CD4-positive, alpha-beta T cell treated with Interleukin-10 for 1 hour (primary cell): Measurements from ENCODE around the gene KRIT1.
"Not testable (repeated sequence)": the region's sequence is repeated elsewhere in the genome, so short reads cannot be mapped to it uniquely, and the experiment has no call there.

Source experiments
- DNase-seq: peaks from one replicate; pipeline ENCODE4 v3.0.0-alpha.2; 2020

KRIT1 gene

DNA sequence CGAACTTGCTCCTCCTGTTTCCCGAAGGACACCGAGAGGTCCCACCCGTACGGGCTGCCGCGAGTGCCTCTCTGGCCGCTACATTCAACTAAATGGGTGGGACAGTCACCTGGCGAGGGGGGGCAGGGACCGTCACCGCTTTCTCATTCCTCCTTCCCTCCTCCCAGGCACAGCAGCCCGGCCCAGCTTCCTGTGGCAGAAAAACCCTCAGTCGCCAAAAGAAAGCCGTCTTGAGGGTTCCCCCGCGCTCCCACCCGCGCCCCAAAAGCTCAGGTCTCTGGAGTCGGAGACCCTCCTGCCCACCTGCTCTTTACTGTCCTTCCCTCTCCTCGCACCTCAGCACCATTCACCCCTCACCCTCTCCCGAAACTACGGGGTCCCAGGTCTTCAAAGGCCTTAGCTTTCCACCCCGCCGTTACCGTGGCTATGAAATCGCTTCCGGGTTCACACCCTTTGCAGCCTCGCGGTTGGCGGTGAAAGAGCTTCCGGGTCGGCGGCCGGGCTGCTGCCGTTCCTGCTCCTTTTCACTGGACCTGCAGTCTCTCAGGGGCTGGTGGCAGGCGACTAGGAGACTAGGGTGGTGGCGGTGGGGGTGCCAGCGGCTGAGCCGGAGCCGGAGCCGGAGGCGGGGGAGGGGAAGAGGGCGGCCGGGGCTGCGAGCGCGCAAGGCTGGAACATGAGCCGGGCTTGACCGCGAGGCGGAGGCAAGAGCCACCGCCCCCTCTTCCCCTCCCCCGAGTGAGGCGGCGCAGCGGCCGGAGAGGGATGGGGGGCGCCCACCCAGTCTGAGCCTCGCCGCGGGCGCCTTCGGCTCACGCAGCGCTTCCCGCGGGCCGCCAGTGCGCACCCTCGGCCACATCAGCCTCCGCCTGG lies at the start of gene KRIT1, which contains the start of gene ANKIB1:
TSS of gene KRIT1 (minus strand) at position 428 of the 873 bp plus-strand sequence. CDS start 3,779 bp downstream, outside the sequence.
TSS of gene ANKIB1 (plus strand) at position 488 of the 873 bp plus-strand sequence. CDS start 49,005 bp downstream, outside the sequence.
- DNase-seq, result peak; percentile 89

DNA sequence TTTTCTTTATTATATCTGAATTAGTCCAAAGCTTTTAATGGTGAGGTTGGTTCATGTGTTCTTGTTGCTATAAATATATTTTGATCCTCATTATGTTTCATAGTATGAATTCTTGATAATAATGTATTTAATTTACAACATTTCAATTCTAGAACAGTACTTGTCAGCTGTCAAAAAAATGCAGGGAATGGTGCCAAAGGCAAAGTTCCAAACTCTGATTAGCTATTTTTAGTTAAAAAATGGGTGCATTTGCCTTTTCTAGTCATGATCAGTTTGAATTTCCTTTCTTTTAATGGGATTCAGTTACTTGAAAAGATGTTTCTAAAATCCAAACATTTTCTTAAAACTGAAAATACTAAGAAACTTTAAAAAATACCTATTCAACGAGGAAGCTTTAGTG lies 49.7 kb upstream of the KRIT1 start:
- DNase-seq, result no peak

DNA sequence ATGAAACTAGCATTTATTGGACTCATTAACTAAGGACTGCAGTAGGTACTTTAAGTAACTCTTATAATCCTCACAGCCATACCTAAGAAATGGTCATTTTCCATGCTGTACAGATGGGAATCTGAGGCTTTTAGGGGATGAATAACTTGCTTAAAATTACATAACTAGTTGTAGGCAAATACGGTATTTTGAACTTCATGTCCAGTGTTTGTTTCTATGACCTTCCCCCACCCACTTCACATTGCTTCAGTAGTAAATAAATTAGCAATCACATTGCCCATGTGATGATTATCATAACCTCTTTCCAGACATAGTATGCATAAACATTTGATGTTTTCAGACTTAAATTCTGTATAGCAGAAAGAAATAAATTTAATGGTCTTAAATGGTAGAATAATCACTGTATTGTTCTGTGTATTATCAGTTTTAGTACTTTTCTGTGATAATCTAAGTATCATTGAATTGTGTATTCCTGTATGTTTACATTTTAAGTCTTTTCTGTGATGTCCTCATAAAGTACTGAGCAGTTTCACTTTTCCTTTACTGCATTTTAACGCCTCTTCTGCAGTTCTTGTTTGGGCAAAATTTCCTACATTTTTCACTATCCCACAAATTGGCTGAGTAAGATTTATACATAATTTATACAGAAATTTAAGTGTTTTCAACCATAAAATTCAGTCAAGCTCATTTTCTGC lies 48.3 kb upstream of the KRIT1 start:
- no peak for DNase-seq

DNA sequence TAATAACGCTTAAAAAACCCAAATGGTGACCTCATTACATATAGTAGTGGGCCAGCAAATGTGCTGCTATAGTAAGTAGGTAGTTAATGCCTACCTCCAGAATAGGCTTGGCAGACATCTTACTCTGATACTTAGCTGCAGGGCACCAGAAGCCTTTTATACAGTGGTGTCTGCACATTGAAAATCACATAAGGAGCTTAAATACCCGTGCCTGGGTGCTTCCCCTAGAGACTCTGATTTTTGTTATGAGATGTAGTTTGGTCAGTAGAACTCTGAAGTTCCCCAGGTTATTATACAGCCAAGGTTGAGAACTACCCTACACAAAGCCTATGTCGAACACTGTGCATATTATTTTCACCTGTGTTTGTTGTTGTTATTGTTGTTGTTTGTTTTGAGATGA lies 47.3 kb upstream of the KRIT1 start:
- DNase-seq, result no peak

DNA sequence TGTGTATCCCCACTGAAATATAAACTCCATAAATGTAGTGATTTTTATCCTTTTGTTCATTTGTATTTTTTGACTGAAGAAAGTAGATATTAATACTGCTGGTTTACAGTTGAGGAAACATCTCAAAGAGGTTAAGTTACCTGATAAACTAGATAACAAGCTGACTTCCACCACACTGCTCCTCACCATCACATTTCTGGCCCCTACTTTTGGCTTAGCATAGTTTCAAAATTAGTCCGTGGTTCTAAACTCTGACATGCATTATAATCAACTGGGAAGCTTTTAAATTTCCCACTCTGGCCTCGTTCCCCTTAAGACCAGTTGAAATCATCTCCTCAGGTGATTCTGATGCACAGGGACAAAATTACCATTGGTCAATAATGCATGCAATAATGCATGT lies 43.6 kb upstream of the KRIT1 start:
- no peak for DNase-seq

DNA sequence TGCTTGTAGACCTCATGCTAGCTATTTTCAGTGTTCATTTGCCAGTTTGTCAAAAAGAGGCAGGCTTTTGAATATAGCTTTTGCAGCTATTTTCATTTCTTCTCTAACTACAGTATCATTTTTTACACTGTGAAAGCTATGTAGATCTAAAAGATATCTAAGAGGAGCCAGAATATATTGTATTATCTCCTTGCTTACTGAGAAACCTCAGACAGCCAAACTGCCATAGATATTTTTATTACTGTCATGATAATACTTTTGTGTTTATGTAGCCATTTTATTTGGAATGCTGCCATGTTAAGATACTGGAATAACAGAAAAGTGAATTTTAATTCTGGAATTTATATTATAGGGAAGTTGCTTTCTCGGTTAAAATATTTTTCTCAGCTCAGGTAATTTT lies 37.2 kb upstream of the KRIT1 start:
- no peak for DNase-seq

DNA sequence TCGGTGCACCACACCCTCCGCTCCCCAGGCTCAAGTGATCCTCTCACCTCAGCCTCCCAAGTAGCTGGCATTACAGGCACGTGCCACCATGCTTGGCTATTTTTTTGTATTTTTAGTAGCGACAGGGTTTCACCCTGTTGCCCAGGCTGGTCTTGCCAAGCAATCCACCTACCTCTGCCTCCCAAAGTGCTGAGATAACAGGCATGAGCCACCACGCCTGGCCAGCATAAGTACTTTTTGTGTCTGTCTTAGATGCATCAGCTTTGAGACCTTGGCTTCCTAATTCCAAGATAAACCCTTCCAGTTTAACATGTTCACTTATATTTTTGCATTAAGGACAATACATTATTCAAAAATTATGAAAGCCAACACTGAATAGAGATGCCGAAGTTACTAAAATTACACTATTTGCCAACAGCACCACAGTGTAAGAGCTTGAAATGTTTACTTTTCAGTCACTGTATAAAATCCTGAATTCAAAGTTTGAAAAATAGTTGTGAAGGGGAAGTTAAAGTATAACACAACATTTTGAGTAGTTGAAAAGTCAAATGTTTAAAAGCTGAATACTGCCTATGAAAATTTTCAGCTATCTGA lies 36.6 kb upstream of the KRIT1 start:
- no peak for DNase-seq

DNA sequence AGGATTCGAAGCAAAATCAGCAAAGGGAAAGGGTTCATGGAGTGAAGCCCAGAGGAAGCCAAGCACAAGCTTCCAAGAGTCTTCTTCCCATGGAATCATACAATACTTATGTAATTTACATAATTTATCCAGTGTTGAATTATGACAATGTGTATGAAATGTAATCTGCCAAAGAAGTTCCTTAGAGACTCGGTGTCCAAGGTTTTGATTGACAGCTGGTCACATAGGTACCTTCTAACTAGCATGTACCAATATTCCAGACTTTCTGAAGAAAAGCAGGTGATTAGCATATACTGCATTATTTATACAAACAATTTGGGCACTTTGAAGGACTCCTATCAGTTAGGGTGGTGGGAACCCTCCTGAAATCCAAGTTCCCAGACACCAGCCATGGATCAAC lies 35.3 kb upstream of the KRIT1 start:
- no peak for DNase-seq

DNA sequence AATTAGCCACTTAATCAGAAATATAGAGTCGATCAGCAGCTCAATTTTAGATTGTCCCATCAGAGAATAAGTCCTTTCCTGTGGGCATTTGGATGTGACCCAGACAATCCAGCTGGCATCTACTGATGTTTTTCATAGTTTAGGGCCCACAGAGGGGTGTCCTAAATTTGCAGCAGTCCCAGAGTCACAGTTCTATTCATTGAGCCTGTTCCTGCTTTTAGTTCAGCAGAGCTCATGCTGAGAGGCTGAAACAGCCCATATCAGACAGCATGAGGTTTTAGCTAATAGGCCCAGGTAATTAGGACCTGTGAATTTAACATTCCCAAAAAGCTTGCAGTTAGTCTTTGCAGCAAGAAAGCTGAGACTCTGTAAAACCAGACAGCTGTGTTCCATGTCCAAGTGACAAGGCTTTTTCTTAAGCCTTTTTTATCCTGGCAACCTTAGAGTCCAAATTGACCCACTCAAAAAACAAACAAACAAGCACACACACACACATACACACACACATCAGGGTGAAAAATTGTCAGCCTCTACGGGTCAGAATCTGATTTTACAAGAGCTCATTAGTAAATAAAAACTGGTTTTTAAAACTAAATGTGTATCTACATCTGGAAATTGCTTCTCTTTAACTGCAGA lies 33.8 kb upstream of the KRIT1 start:
- no peak for DNase-seq

DNA sequence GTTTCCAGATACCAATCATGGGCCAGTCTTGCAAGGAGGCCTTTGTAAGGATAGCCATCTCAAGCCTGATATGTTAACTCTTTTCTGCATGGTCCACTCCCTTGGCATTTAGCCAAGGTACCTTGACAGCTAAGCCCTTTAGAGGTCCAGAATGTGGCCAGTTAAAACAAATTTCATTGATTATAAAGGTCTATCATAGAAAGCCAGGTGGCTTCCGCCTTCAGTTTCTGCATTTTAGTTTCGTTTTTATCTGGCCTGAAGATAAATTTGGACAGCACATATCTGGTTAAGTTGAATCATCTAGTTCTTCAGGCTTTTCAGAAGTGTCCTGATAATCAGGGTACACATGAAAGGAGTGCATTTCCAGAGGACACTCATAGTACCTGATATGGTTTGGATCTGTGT lies 30.7 kb upstream of the KRIT1 start:
- no peak for DNase-seq

DNA sequence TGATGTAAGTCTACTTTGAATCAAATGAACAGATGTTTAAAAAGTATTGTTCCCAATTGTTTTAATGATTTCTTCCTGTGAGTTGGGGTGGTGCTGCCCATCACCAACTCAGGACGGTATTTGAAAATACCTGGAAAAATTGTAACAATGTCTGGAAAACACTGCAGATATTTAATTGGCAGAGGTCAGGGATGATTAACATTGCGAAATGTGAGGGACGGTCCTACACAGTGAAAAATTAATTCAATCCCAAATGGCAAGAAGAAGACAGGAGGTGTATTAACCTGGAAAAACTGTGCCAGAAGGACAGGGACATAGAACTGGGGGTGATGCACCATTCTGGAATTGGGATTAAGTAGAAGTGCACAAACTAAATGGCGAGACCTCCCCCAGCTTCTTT lies 29.6 kb upstream of the KRIT1 start:
- no peak for DNase-seq

DNA sequence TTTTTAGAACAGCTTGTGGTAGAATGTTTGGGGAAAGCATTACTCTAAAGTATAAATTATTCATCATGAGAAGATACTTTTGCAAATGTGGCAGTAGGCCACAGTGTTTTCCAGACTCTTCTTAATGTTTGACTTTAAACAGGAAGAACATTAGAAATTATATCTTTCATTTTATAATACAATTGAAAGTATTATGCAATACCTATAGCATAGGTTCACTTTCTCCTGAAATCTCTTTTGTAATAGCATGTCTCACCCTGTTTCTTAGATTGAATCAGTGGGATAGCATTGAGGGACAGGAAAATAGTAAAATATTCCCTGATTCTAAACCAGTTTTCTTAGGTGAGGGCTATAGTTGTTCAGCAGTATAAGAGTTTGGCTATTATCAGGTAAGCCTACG lies 23.2 kb upstream of the KRIT1 start:
- no peak for DNase-seq

DNA sequence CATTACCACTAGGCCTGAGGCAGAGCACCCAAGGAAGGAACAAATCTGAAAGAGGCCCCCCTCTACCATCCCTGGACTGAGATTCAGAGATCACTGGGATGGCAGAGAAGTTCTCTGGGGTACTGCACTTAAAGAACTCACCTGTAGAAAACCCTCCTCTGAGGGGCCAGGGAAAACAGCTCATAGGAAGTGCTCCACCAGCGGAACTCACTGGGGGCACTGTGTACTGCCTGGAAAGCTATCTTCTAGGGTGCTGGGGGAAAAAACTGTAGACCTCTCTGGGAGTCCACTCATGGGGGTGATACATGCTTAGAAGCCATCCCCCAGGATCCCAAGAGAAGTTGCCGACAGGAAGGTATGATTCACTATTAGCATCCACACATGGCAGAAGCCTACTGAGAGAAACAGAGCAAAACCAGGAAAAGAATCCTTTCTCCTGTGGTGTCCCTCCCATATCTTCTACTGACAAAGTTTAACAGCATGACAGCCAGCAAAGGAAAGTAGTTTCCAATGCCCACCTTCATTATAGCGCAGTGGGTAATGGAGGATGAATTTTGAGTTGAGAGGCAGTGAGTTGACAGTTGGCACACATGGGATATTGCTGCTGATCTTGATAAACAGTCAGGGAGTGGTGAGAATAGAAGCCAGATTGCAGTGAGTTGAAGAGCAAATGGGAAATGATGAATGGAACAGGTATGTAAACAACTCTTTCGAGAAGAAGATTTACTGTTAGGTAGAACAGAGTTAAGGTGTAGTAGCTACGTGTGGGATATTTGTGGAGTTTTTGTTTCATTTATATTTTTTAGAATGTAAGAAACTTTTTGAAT lies 20.9 kb upstream of the KRIT1 start:
- DNase-seq, result no peak

DNA sequence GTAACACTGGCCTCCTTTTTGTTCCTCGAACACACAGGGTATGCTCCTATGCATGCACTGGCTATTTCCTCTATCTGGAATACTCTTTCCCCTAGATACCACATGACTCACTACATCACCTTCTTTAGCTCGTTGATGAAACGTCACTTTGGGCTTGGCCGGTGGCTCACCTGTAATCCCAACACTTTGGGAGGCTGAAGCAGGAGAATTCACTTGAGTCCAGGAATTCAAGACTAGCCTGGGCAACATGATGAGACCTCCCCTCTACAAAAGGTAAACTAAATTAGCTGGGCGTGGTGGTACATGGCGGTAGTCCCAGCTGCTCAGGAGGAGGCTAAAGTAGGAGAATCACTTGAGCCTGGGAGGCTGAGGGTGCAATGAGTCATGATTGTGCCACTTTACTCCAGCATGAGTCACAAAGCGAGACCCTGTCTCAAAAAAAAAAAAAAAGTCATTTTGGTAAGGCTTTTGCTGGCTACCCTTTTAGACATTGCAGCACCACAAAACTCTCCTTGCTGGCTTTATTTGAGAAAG lies 14.6 kb upstream of the KRIT1 start:
- no peak for DNase-seq

DNA sequence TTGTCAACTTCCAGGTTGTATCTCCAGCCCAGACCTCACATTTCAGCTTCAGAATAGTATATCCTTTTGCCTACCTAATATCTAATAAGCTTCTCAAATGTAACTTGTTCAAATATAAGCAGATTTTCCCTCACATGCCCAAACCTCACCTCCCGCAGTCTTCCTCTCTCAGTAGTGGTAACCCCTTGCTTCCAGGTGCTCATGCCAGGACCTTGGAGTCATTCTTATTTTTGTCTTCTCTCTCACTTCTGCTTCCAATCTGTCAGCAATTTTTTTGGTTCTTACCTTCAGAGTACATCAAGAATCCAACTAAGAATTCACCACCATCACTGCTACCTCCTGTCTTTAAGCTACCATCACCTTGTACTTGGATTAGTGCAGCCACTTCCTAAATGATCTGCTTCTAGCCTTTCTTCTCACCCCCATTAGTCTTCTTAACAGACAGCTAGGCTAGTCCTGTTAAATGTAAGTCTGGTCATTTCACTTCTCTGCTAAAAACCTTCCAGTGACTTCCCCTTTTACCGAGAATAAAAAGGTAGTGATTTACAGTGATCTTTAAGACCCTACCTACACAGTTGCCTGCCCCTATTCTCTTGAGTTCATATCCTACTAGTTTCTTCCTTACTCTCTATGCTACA lies 14.0 kb upstream of the KRIT1 start:
- DNase-seq, result no peak

DNA sequence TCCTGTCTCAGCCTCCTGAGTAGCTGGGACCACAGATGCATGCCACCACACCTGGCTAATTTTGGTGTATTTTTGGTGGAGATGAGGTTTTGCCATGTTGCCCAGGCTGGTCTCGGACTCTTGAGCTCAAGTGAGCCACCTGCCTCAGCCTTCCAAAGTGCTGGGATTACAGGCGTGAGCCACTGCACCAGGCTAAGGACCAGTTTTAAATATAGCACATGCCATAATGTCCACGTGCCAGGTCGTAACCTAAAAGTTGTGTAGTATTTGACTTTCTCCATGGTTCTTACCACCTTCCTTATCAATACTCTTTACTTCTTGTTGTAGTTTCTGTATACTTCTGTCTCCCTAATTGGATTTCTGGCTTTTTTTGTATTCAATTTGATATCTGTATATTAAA lies 13.3 kb upstream of the KRIT1 start:
- DNase-seq, result no peak

DNA sequence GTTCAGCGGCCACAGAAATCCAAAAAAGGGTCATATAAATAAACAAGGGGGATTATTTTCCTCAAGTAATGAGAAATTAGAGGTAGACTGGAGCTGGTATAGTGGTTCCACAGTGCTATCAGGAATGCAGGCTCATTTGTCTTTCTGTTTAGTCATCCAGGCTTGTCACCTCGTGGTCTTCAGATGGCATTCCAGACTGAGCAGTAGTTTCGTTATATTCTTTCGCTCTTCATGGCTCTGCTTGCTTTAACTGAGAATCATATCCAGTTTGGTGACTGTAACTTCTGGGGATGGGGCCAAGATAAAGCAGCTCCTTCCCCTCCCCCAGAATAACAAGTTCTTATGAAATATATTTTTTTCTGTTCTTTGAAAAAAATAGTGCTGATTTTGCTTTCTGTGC lies 9.6 kb upstream of the KRIT1 start:
- no peak for DNase-seq

DNA sequence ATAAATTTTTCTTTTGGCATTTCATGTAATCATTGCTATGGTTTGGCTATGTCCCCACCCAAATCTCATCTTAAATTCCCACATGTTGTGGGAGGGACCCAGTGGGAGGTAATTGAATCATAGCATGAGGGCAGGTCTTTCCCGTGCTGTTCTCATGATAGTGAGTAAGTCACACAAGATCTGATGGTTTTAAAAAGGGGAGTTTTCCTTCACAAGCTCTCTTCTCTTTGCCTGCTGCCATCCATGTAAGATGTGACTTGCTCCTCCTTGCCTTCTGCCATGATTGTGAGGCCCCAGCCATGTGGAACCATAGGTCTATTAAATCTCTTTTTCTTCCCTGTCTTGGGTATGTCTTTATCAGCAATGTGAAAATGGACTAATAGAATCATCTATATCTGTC lies 9.1 kb upstream of the KRIT1 start:
- not testable (repeated sequence) for DNase-seq

DNA sequence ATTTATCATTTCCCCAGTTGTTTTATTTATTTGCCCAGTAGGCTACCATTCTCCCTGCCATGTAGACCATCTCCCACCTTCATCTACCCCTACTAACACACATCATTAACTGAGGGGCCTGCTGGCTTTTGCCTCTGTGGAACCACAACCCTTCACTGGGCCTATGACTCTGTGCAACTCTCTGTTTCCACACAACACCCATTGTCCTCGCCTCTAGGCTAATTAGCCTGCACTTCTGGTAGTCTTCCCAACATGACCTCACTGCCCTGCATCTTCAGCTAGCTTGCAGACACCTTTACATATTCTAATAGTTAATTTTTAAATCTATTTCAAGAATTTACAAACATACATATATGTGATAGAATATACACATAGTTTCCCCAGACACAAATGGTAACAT lies 7.5 kb upstream of the KRIT1 start:
- no peak for DNase-seq

DNA sequence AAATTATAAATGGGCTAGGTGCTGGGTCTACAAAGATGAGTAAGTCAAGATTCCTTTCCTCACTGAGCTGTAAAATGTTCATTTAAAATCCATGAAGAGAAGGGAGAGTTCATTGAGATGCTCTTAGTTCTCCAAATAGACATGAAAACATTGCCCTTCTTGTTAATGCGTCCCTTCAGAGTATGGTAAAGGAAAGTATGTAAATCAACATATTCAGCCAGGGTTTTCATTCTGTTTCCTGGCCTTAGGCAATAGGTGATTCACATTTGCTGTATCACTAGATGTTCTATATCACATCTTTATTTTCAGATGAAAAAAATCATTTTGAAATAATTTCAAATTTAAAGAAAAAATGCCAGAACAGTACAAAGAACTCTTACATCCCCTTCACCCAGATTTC lies 5.5 kb upstream of the KRIT1 start:
- DNase-seq, result no peak

DNA sequence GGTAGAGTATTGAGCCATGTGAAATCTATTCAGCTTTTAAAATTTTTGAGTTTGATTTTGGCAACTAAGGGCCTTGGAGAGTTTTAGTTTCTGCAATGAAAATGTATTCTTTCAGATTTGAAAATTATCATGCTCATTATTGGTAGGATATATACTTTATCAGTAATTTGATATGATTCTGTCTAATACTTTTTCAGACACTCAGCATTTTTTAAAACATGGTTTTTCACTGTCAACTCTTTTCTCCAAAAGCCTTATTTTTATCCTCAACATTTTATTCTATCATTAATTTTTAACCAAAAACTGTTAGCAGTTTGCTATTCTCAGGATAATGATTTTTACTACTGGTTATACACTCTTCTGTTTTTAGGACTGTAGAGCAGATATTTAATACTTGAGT lies 4.9 kb upstream of the KRIT1 start:
- no peak for DNase-seq
